Testis (tissue), 3 donors: Measurements from ENCODE around the gene UNG. TPM values are rescaled to one million over a fixed set of nuclear protein-coding genes. Genes with fewer than 3 reads are reported as not detected.

Experiments
- DNase-seq: peaks from one replicate; pipeline ENCODE4 v3.0.0-alpha.2; 2019
- H3K27ac ChIP-seq, 2 donors: fragments of 200-600 bp; sonication (generic); one replicate each; pipeline ENCODE4 v1.5.1; 2019
- H3K27me3 ChIP-seq: fragments of 200-600 bp; sonication (generic); one replicate; pipeline ENCODE4 v1.5.1; 2019
- H3K36me3 ChIP-seq: fragments of 200-600 bp; sonication (generic); one replicate; pipeline ENCODE4 v1.5.1; 2017; ENCODE audit warnings: low read depth; ENCODE audit errors: missing control alignments
- H3K4me1 ChIP-seq: fragments of 200-600 bp; sonication (generic); one replicate; pipeline ENCODE4 v1.5.1; 2019
- H3K4me3 ChIP-seq, 2 donors: fragments of 200-600 bp; sonication (generic); one replicate each; pipeline ENCODE4 v1.5.1; 2017 to 2019
- H3K9me3 ChIP-seq: fragments of 200-600 bp; sonication (generic); one replicate; pipeline ENCODE4 v1.5.1; 2017
- CTCF ChIP-seq, 3 experiments: fragments of 450-650 bp in 2 of 3; fragments of 200-600 bp in 1 of 3; sonication (generic) in 1 of 3; IDR thresholded peaks; one replicate each; pipeline ENCODE4 v1.5.1; 2016 to 2019; ENCODE audit warnings: antibody characterized with exemption in 3 of 3, mild to moderate bottlenecking in 2 of 3, moderate library complexity in 1 of 3
- POLR2A ChIP-seq: fragments of 450-650 bp; IDR thresholded peaks from one replicate; pipeline ENCODE4 v1.6.1; 2017; ENCODE audit warnings: antibody characterized with exemption, mild to moderate bottlenecking, moderate library complexity
- whole genome bisulfite sequencing, 2 donors: methylation state at CpG; one replicate each; pipeline ENCODE4 v1.1.5; 2018; 5-methylcytosine and 5-hydroxymethylcytosine counted together
- intact Hi-C: fragments of 100-400 bp; cut with DNase I; formaldehyde crosslinking; loops from one replicate; pipeline ENCODE4 v1.15.1; 2023; ENCODE audit warnings: low total_unique reads
- polyA plus RNA-seq: library from polyadenylated mRNA; stranded (reverse); fragments of 350-450 nt; fragmentation: Illumina TruSeq; extraction: RNeasy Lipid Tissue Mini Kit (QIAGEN cat#74804); gene quantifications from one replicate; pipeline ENCODE4 v1.2.3, GENCODE V29; 2014; ENCODE audit warnings: low read depth, low replicate concordance; ENCODE audit not compliant: insufficient read depth
- total RNA-seq, 2 donors: library from RNA; depleted of rRNA; stranded (reverse); fragments of >200 nt; gene quantifications; one replicate each; pipeline ENCODE4 v1.2.3, GENCODE V29; 2016

UNG gene
- total and polyA plus RNA-seq, 3 donors from 2014 or later, result 55.3 to 81.5 (median 80.2) TPM

GRCh38 chr12:109087250-109087649 is 10.1 kb upstream of the UNG start:
- intact Hi-C loops, result no loop called here
- Histone ChIP-seq H3K4me1 (peaks cover 3% of the 10 kb centered on the region), H3K4me3 (no peak overlapping the region), H3K27ac (no peak overlapping the region), H3K36me3 (no peaks in the 10 kb centered on the region), H3K27me3 (no peaks in the 10 kb centered on the region), H3K9me3 (no peaks in the 10 kb centered on the region)
- 38 to 48% methylated on average over 4 to 5 of the region's 5 CpGs for WGBS, 2 donors
- DNase-seq, result no peak
- TF ChIP-seq CTCF (IDR thresholded peaks at IDR 0.05) (no peak), POLR2A (no peak)

- H3K4me1 ChIP-seq, result peaks cover 11% of the 10 kb centered on the region
- WGBS, 2 donors, result 83 to 86% methylated on average over 6 of the region's 6 CpGs
- TF ChIP-seq CTCF (IDR thresholded peaks at IDR 0.05) (no peak), POLR2A (no peak)
- H3K9me3 ChIP-seq, result no peaks in the 10 kb centered on the region
- no peak overlapping the region for H3K4me3 ChIP-seq
- no peaks in the 10 kb centered on the region for H3K27me3 ChIP-seq
- intact Hi-C loops, result no loop called here
- no peaks in the 10 kb centered on the region for H3K36me3 ChIP-seq
- no peak overlapping the region for H3K27ac ChIP-seq
- DNase-seq, result no peak
Measured at GRCh38 chr12:109088818-109089217, 8.6 kb upstream of the UNG start.

- Histone ChIP-seq H3K4me1 (peaks cover 11% of the 10 kb centered on the region), H3K27me3 (no peaks in the 10 kb centered on the region), H3K36me3 (no peaks in the 10 kb centered on the region), H3K9me3 (no peaks in the 10 kb centered on the region), H3K4me3 (no peak overlapping the region), H3K27ac (no peak overlapping the region)
- WGBS, 2 donors, result 69 to 77% methylated on average over 7 of the region's 7 CpGs
- intact Hi-C loops, result no loop called here
- TF ChIP-seq POLR2A, result no peak
- no peak for TF ChIP-seq CTCF (IDR thresholded peaks at IDR 0.05)
- DNase-seq, result no peak
Measured at GRCh38 chr12:109089683-109090082, 7.7 kb upstream of the UNG start.

GRCh38 chr12:109092497-109093021 is 4.8 kb upstream of the UNG start:
- WGBS, 2 donors, result 27 to 37% methylated on average over 6 of the region's 6 CpGs
- Histone ChIP-seq H3K4me1 (peaks cover 16% of the 10 kb centered on the region), H3K36me3 (no peaks in the 10 kb centered on the region), H3K4me3 (peak overlapping the region; percentile 47 to 70), H3K27ac (peak overlapping the region in 1 of 2 donors; percentile 51), H3K27me3 (no peaks in the 10 kb centered on the region), H3K9me3 (no peaks in the 10 kb centered on the region)
- TF ChIP-seq POLR2A (no peak), CTCF (IDR thresholded peaks at IDR 0.05) (no peak)
- intact Hi-C loops, result no loop called here
- no peak for DNase-seq
